ENCODE results near the gene GNMT. TPM values are rescaled to one million over a fixed set of nuclear protein-coding genes. Genes with fewer than 3 reads are reported as not detected.

GNMT gene
- total RNA-seq, 3 donors from 2014 or later, result 0.75 to 0.76 TPM; not detected in 1

DNA sequence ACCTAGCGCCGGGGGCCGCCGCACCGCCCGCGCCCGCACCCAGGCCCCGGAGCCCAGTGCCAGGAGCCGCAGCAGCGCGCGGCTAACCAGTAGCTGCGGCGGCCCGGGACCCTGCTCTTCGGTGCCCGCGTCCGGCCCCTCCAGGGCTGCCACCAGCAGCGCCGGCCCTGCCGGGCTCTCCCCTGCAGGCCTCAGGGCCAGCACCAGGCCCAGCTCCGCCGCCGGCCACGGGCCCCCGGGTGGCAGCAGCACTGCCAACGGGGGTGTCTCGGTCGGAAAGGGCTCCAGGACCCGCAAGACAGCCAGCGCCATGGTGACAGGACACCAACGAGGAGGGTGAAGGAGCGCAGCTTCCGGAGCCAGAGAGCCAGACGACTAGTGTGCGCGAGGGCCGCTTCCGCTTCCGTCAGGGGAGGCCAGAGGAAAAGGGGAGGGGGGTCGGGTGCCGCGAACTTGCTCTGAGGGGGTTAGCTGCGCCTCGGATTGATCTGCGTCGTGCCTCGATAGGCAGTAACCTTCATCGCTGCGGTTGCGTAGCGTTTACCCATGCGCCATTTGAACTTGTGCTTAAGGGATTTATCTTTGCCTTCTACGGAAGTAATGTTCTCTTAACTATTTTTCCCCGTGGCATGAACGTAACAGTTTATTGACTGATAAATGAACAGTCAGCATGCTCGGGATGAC, 18.4 kb downstream of the GNMT start, which contains the start of gene PEX6:
Gene PEX6, minus strand, starts transcription at position 343 of the 684 bp plus-strand sequence. Its CDS starts 31 bp downstream, at position 312.
- Histone ChIP-seq H3K4me3 (peak within 1 kb of the TSS; percentile 69), H3K36me3 (ENCODE audit: low read depth) (no peaks in the 10 kb centered on the region), H3K4me1 (ENCODE audit: low read depth) (peaks cover 14% of the 10 kb centered on the region), H3K9me3 (no peaks in the 10 kb centered on the region)
- intact Hi-C loops (cut with DNase I, micrococcal nuclease), result no loop called here
- TF ChIP-seq, protein P1, sequence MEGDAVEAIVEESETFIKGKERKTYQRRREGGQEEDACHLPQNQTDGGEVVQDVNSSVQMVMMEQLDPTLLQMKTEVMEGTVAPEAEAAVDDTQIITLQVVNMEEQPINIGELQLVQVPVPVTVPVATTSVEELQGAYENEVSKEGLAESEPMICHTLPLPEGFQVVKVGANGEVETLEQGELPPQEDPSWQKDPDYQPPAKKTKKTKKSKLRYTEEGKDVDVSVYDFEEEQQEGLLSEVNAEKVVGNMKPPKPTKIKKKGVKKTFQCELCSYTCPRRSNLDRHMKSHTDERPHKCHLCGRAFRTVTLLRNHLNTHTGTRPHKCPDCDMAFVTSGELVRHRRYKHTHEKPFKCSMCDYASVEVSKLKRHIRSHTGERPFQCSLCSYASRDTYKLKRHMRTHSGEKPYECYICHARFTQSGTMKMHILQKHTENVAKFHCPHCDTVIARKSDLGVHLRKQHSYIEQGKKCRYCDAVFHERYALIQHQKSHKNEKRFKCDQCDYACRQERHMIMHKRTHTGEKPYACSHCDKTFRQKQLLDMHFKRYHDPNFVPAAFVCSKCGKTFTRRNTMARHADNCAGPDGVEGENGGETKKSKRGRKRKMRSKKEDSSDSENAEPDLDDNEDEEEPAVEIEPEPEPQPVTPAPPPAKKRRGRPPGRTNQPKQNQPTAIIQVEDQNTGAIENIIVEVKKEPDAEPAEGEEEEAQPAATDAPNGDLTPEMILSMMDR (IDR thresholded peaks at IDR 0.05), result no peak
- DNase-seq (peak; percentile 92 to 96 (median 94)), ATAC-seq (peak; percentile 94)

DNA sequence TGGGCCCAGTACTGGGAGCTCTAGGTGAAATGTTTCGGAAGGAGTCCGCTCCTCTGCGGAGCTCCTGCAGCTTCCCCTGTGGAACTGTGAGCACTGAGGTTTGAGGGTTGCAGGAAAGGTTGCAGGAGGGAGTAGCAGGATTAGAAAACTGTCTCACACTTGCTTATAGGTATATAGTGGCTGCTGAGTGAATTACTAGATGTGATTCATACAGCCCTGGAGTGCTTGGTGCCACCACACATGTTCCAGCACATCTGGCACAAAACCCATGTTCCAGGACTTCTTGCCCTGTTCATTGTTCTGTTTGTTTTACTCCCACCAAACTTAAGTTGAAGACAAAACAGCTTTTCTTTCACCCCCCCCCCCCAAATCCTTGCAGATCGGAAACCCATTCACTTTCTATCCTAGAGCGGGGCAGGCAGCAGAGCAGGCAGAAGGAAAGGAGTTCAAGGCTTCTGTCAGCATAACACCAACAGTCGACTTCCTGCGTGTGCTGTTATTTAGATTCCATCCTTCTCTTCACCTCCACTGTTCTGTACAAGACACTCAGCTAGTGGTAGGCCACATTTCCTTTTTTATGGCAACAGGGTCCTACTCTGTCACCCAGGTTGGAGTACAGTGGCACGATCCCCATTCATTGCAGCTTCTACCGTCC, 19.1 kb downstream of the GNMT start:
- no peaks in the 10 kb centered on the region for H3K36me3 ChIP-seq (ENCODE audit: low read depth)
- TF ChIP-seq, protein P1 (IDR thresholded peaks at IDR 0.05), result no peak
- peaks cover 14% of the 10 kb centered on the region for H3K4me1 ChIP-seq (ENCODE audit: low read depth)
- intact Hi-C loops (cut with DNase I, micrococcal nuclease), result no loop called here
- no peaks in the 10 kb centered on the region for H3K9me3 ChIP-seq
- peak in 1 of 3 donors; percentile 14 for DNase-seq
- peak; percentile 5 for ATAC-seq
- no peak overlapping the region for H3K4me3 ChIP-seq

DNA sequence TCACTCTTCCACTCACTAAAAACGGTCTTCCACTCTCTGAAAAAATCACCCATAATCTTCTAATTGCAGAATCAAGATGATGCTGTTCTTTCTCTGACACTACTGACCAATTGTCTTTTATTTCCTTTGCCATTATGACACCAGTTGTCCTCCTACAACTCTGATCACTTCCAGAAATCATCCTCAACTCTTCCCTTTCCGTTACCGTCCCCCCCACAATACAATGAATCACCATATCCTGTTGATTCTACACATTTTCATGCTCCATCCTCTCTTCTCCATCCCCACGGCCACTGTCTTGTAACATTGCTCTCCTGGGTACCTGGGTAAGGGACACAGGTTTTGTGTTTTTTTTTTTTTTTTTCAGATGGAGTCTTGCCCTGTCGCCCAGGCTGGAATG, 21.3 kb downstream of the GNMT start:
- ATAC-seq, result no peak
- H3K4me1 ChIP-seq (ENCODE audit: low read depth), result peaks cover 28% of the 10 kb centered on the region

DNA sequence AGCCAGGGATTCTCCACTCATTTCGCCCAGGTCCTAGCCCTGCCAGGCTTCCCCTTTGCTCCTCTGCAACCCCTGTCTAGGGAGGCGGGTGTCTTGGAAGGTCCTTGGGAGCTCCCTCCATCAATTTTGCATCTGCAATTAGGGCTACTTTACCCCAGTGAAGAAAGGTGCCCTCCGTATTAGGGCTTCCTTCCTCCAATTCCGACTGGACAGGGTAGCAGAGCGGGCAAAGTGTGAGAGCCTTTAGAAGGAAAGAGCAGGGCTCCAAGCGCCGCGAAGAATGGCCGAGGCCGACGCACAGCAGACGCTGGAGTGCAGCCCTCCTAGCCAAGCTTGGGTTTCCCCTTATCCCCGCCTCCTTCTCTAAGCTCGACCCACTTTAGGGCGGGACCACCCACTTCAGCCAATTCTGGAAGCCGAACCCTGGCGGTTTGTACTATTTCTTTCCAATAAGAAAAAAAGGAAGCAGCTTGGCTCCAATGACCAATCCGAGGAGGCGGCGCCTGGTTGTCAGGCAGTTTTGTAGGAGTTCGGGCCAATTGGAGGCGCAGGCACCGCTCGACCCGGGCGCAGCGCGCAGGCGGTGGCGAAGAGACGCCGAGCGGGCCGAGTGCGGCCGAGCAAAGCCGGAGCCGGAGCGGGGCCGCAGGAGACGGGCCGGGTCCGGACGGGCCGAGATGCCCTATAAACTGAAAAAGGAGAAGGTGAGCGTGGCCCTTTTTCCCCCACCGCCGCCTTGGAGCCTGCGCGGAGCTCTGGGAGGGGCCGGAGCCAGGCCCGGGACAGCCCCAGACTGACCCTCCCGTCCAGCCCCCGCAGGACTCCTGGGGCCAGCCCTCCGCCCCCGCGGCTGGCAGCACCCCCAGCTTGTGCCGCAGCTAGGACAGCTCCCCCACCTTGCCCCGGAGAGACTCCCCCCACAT, 23.7 kb downstream of the GNMT start, which contains the start of gene PPP2R5D:
Gene PPP2R5D, plus strand, starts transcription at position 570 of the 923 bp plus-strand sequence. Its CDS starts 108 bp downstream, at position 678.
- no peaks in the 10 kb centered on the region for H3K36me3 ChIP-seq (ENCODE audit: low read depth)
- peak; percentile 95 for ATAC-seq
- TF ChIP-seq, protein P1 (IDR thresholded peaks at IDR 0.05), result no peak
- H3K9me3 ChIP-seq, result no peaks in the 10 kb centered on the region
- peaks cover 20% of the 10 kb centered on the region for H3K4me1 ChIP-seq (ENCODE audit: low read depth)
- DNase-seq, result peak; percentile 97 to 99 (median 98)
- intact Hi-C loops (cut with DNase I, micrococcal nuclease), result no loop called here
- H3K4me3 ChIP-seq, result peak within 1 kb of the TSS; percentile 81

More for the DNA sequence above, 21.3 kb downstream of the GNMT start:
- DNase-seq, result no peak
- Histone ChIP-seq H3K4me3 (no peak overlapping the region), H3K36me3 (ENCODE audit: low read depth) (no peaks in the 10 kb centered on the region), H3K9me3 (no peaks in the 10 kb centered on the region)
- intact Hi-C loops (cut with DNase I, micrococcal nuclease), result no loop called here
- TF ChIP-seq, protein P1 (IDR thresholded peaks at IDR 0.05), result no peak

DNA sequence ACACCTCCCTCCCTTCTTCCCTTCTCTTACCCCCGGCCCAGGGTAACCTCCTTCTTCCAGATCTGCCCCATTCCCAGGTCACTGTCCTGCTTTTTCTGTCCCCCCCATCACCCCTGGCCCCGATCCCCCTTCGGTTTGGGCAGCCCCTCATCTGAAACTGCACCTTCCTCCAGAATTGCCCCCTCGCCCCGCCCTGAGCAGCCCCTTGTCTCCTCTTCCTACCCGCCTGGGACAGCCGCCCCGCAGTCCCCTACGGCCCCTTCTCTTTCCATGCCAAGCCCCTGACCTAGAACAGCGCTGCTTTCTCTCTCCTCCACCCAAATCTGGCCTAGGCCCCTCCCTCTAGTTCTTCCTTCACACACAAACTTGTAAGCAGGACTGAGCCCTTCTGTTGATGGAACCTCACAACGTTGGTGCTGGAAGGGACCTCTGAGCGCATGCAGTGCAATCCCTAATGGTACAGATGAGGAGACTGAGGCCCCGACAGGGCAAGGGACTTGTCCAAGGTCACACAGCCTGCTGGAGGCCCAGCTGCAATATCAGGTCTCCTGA, 24.4 kb downstream of the GNMT start:
- H3K4me1 ChIP-seq (ENCODE audit: low read depth), result peaks cover 22% of the 10 kb centered on the region
- H3K4me3 ChIP-seq, result peak overlapping the region; percentile 81
- peak in 1 of 3 donors; percentile 17 for DNase-seq
- no peaks in the 10 kb centered on the region for H3K9me3 ChIP-seq
- TF ChIP-seq, protein P1 (IDR thresholded peaks at IDR 0.05), result no peak
- H3K36me3 ChIP-seq (ENCODE audit: low read depth), result no peaks in the 10 kb centered on the region
- intact Hi-C loops (cut with DNase I, micrococcal nuclease), result no loop called here
- peak; percentile 1 for ATAC-seq

Data from mucosa of descending colon (tissue), 3 donors.